Chondrocyte (in vitro differentiated cells): ENCODE data around the gene MLST8. TPM values are rescaled to one million over a fixed set of nuclear protein-coding genes. Genes with fewer than 3 reads are reported as not detected.
"Not testable (repeated sequence)": the region's sequence is repeated elsewhere in the genome, so short reads cannot be mapped to it uniquely, and the experiment has no call there.

Source experiments
- DNase-seq: peaks from one replicate; pipeline ENCODE4 v3.0.0; 2021; ENCODE audit warnings: mixed read lengths, low spot score
- H3K27ac Mint-ChIP-seq: one replicate; pipeline ENCODE4 v1.8.0; 2021; ENCODE audit warnings: mild to moderate bottlenecking, moderate library complexity, mixed read lengths; ENCODE audit not compliant: unreplicated experiment
- H3K27me3 Mint-ChIP-seq: 2 replicates; pipeline ENCODE4 v1.8.0; 2021; ENCODE audit warnings: low read depth, mixed read lengths
- H3K36me3 Mint-ChIP-seq: 2 replicates; pipeline ENCODE4 v1.8.0; 2021; ENCODE audit warnings: low read depth, mixed read lengths
- H3K4me1 Mint-ChIP-seq: 2 replicates; pipeline ENCODE4 v1.8.0; 2021; ENCODE audit warnings: low read depth, mild to moderate bottlenecking, mixed read lengths
- H3K4me3 Mint-ChIP-seq: one replicate; pipeline ENCODE4 v1.8.0; 2021; ENCODE audit warnings: mild to moderate bottlenecking, moderate library complexity, mixed read lengths; ENCODE audit not compliant: unreplicated experiment
- H3K9me3 Mint-ChIP-seq: 2 replicates; pipeline ENCODE4 v1.8.0; 2021; ENCODE audit warnings: low read depth, mixed read lengths
- total RNA-seq: library from RNA; stranded (reverse); gene quantifications from 3 replicates; pipeline ENCODE4 v1.2.1, GENCODE V29; 2021
- TF ChIP-seq, protein P1 (sequence below): fragments of 200-600 bp; sonication (generic); IDR thresholded peaks from 2 replicates; pipeline ENCODE4 v1.5.0; 2021; ENCODE audit warnings: antibody characterized with exemption, mild to moderate bottlenecking, moderate library complexity

MLST8 gene
- total RNA-seq, 1 donor from 2014 or later: 37.1 TPM

DNA sequence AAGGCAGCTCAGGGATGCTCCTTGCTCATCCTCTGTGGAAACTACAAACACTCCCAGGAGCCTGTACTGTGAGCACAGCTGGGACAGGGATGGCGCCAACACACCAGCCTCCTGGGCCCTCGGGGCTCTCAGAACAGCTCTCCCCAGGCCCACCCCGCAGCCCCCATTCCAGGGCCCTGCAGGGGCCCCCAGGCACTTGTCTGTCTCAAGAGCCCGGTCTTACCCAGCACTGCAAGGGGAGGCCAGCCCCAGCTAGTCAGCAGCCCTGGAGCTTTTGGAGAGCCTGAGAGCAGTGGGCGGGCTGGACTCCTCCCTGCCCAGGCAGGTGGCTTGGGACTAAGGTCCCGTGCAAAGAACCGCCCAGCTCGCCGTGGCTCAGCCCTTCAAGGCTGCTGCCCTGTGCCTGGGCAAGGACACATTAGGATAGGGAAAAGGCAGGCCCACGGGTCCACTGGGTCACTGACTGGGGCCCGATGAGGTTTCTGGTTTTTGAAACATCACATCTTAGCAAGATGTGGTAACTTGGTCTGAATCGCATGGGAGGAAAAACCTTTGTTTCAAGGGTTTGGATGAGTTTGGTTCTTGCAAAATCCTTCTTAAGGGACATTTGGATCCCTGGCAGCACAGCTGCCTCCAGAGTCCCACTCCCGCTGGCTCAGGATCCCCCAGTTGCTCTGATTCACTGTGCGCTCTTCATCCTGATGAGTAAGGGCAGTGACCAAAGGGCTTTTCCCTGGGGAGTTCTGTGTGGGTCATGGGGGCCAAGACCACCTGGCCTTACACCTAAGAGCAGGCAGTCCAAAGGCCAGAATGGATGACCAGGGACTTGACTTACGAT, 33.8 kb downstream of the MLST8 start:
- Mint-ChIP-seq H3K9me3 (no peaks in the 10 kb centered on the region), H3K36me3 (peaks cover 5% of the 10 kb centered on the region), H3K27me3 (no peaks in the 10 kb centered on the region), H3K4me3 (no peak overlapping the region), H3K4me1 (no peaks in the 10 kb centered on the region), H3K27ac (no peak overlapping the region)
- no peak for DNase-seq
- TF ChIP-seq, protein P1, sequence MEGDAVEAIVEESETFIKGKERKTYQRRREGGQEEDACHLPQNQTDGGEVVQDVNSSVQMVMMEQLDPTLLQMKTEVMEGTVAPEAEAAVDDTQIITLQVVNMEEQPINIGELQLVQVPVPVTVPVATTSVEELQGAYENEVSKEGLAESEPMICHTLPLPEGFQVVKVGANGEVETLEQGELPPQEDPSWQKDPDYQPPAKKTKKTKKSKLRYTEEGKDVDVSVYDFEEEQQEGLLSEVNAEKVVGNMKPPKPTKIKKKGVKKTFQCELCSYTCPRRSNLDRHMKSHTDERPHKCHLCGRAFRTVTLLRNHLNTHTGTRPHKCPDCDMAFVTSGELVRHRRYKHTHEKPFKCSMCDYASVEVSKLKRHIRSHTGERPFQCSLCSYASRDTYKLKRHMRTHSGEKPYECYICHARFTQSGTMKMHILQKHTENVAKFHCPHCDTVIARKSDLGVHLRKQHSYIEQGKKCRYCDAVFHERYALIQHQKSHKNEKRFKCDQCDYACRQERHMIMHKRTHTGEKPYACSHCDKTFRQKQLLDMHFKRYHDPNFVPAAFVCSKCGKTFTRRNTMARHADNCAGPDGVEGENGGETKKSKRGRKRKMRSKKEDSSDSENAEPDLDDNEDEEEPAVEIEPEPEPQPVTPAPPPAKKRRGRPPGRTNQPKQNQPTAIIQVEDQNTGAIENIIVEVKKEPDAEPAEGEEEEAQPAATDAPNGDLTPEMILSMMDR: no peak

DNA sequence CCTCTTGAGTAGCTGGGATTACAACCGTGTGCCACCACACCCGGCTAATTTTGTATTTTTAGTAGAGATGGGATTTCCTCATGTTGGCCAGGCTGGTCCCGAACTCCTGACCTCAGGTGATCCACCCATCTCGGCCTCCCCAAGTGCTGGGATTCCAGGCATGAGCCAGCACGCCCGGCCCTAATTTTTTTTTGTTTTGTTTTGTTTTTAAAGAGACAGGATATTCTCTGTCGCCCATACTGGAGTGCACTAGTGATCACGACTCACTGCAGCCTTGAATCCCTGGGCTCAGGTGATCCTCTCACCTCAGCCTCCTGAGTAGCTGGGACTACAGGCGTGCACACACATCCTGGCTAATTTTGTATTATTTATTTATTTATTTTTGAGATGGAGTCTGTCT, 35.1 kb downstream of the MLST8 start:
- H3K4me1 Mint-ChIP-seq, H3K27ac Mint-ChIP-seq, H3K36me3 Mint-ChIP-seq, H3K9me3 Mint-ChIP-seq, DNase-seq, H3K27me3 Mint-ChIP-seq, H3K4me3 Mint-ChIP-seq: not testable (repeated sequence)

DNA sequence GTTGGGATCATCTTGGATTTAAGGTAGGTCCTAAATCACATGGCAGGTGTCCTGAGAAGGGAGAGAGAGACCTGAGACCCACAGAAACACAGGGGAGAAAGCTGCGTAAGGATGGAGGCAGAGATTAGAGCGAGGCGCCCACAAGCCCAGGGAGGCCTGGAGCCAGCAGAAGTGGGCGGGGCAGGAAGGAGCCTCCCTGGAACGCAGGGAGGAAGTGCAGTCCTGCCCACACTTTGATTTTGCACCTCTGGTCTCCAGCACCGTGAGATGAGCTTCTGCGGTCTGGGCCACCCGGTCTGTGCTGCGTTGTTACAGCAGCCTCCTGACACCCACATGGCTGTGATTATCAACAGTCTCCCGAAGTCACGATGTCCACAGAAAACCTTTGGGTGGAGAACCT, 37.3 kb downstream of the MLST8 start:
- peaks cover 5% of the 10 kb centered on the region for H3K36me3 Mint-ChIP-seq
- H3K9me3 Mint-ChIP-seq: no peaks in the 10 kb centered on the region
- no peaks in the 10 kb centered on the region for H3K4me1 Mint-ChIP-seq
- H3K27me3 Mint-ChIP-seq: no peaks in the 10 kb centered on the region
- no peak for DNase-seq
- H3K27ac Mint-ChIP-seq: no peak overlapping the region
- no peak overlapping the region for H3K4me3 Mint-ChIP-seq
- TF ChIP-seq, protein P1: no peak

DNA sequence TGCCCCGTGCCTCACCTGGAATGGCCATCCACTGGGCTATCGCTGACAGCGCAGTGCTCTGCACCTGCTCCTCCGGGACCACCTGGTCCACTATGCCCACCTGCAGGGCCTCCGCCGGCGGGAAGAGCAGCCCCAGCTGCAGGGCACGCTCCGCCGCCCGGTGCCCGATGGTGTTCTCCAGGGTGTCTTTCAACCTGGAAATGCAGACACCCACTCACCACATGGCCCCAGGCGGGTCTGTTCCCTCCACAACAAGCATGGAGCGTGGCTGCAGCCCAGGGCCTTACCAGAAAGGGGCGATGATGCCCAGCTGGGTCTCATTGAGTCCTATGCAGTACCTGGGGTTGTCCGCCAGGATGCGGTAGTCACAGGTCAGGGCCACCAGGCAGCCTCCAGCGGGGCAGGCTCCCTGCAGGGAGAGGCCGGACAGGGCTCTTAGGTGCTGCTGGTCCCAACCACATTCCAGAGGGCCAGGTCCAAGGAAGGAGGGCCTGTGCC, 37.8 kb downstream of the MLST8 start:
- H3K27ac Mint-ChIP-seq: no peak overlapping the region
- H3K27me3 Mint-ChIP-seq: no peaks in the 10 kb centered on the region
- TF ChIP-seq, protein P1: no peak
- peak; percentile 92 for DNase-seq
- H3K36me3 Mint-ChIP-seq: peaks cover 5% of the 10 kb centered on the region
- H3K9me3 Mint-ChIP-seq: no peaks in the 10 kb centered on the region
- H3K4me1 Mint-ChIP-seq: no peaks in the 10 kb centered on the region
- no peak overlapping the region for H3K4me3 Mint-ChIP-seq

DNA sequence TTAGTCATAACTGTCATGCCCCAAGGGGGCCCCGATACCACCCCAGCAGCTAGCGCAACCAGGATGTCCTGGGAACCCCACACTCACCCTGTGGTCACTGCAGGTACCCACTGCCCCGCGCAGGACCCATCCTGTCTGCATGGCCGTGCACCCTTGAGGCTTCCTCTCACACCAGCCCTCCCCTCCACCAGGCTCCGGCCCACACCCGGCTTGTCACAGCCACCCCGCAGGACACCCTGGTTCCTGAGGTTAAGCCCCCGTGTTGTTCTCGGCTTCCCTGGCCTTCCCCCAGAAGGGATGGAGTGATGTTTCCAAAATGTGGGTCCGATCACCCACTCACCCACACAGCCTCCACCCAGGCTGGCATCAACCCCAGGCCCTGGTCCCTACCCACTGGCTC, 38.5 kb downstream of the MLST8 start:
- no peaks in the 10 kb centered on the region for H3K9me3 Mint-ChIP-seq
- no peak for DNase-seq
- no peaks in the 10 kb centered on the region for H3K27me3 Mint-ChIP-seq
- H3K36me3 Mint-ChIP-seq: peaks cover 5% of the 10 kb centered on the region
- no peak overlapping the region for H3K4me3 Mint-ChIP-seq
- TF ChIP-seq, protein P1: no peak
- H3K4me1 Mint-ChIP-seq: no peaks in the 10 kb centered on the region
- no peak overlapping the region for H3K27ac Mint-ChIP-seq

DNA sequence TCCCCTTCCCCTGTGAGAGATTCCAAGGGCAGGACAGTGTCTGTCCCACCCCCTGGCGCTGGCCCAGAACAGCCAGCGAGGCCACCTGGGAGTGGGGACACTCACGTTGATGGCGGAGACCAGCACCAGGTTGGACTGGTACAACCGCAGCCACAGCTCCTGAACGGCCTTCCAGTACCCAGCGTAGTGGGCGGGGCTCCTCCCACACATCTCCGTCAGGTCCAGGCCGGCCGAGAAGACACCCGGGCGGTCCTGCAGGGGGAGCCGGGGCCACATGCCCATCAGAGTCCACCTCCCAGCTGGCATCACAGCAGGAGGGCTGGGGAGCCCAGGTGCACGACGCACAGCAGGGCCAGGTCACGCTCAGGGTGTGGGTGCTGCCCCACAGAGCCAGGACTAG, 39.0 kb downstream of the MLST8 start:
- Mint-ChIP-seq H3K36me3 (peaks cover 5% of the 10 kb centered on the region), H3K27ac (no peak overlapping the region), H3K27me3 (no peaks in the 10 kb centered on the region), H3K9me3 (no peaks in the 10 kb centered on the region), H3K4me3 (no peak overlapping the region), H3K4me1 (no peaks in the 10 kb centered on the region)
- TF ChIP-seq, protein P1: peak; percentile 28
- DNase-seq: no peak
